ENCODE measurements around the gene SH3PXD2A.

DNA sequence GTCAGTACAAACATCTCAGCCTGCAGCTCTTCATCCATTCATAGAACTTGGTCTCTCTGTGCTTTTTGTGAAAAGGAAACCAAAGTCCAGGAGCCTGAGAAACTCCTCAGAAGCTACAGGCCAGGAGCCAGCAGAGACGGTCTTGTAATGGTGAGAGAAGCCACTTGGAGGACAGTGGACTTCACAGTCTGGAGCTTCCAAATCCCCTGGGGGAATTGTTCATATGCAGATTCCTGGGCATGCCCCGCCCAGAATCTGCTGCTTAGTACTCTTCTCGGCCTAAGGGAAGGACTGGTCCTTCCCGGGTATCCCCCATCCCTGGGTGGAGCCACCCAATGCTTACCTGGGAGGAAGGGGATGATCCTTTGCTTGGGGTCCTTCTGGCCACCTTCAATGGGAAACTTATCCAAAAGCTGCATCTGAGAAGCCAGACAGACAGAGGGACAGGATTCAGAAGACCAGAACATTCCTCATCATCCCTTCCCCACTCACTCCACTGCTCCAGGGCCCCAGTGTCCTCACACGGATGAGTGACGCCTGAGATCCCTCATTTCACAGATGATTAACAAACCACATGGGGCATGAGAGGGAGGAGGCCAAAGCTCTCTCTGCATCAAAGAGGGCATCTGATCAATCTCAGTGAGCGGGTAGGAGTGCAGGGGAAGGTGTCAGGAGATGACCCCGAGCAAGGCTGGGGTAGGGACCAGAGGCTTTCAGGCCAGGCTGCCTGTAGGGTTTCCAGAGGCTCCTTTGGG is 88.4 kb downstream of the SH3PXD2A start:
- TF ChIP-seq SP1 (CRISPR knock-in tag; IDR thresholded peaks at IDR 0.05) (no peak), NFYB (IDR thresholded peaks at IDR 0.05; ENCODE audit: extremely low read depth, insufficient read length) (no peak), NRF1 (conservative IDR thresholded peaks at IDR 0.05 in 1 of 2, IDR thresholded peaks at IDR 0.05 in 1 of 2) (no peak), ZNF274 (IDR thresholded peaks at IDR 0.05; ENCODE audit: borderline replicate concordance, low read depth, low read length) (no peak), SMC3 (conservative IDR thresholded peaks at IDR 0.05; ENCODE audit: insufficient read depth, low read depth, low read length) (no peak), POLR2A (conservative IDR thresholded peaks at IDR 0.05) (no peak), TCF7 (IDR thresholded peaks at IDR 0.05; ENCODE audit: borderline replicate concordance) (no peak), EZH2 (IDR thresholded peaks at IDR 0.05; ENCODE audit: borderline replicate concordance, low read depth, low read length) (no peak), CBFA2T2 (conservative IDR thresholded peaks at IDR 0.05) (no peak), TCF3 (CRISPR knock-in tag; IDR thresholded peaks at IDR 0.05) (no peak), RAD21 (CRISPR knock-in tag; conservative IDR thresholded peaks at IDR 0.05 in 1 of 2, IDR thresholded peaks at IDR 0.05 in 1 of 2) (no peak)
- TF ChIP-seq, protein P1, sequence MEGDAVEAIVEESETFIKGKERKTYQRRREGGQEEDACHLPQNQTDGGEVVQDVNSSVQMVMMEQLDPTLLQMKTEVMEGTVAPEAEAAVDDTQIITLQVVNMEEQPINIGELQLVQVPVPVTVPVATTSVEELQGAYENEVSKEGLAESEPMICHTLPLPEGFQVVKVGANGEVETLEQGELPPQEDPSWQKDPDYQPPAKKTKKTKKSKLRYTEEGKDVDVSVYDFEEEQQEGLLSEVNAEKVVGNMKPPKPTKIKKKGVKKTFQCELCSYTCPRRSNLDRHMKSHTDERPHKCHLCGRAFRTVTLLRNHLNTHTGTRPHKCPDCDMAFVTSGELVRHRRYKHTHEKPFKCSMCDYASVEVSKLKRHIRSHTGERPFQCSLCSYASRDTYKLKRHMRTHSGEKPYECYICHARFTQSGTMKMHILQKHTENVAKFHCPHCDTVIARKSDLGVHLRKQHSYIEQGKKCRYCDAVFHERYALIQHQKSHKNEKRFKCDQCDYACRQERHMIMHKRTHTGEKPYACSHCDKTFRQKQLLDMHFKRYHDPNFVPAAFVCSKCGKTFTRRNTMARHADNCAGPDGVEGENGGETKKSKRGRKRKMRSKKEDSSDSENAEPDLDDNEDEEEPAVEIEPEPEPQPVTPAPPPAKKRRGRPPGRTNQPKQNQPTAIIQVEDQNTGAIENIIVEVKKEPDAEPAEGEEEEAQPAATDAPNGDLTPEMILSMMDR (IDR thresholded peaks at IDR 0.05 in 2 of 3, conservative IDR thresholded peaks at IDR 0.05 in 1 of 3; ENCODE audit: insufficient read depth in 2 of 3, low read depth in 1 of 3, low read length in 3 of 3) = no peak
- TF ChIP-seq, protein P2, sequence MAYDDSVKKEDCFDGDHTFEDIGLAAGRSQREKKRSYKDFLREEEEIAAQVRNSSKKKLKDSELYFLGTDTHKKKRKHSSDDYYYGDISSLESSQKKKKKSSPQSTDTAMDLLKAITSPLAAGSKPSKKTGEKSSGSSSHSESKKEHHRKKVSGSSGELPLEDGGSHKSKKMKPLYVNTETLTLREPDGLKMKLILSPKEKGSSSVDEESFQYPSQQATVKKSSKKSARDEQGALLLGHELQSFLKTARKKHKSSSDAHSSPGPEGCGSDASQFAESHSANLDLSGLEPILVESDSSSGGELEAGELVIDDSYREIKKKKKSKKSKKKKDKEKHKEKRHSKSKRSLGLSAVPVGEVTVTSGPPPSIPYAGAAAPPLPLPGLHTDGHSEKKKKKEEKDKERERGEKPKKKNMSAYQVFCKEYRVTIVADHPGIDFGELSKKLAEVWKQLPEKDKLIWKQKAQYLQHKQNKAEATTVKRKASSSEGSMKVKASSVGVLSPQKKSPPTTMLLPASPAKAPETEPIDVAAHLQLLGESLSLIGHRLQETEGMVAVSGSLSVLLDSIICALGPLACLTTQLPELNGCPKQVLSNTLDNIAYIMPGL (CRISPR knock-in tag; IDR thresholded peaks at IDR 0.05) = no peak

Measured in K562 (cell line).